Muscle of leg (tissue), 11 donors: ENCODE data around the gene INPP4A. TPM values are rescaled to one million over a fixed set of nuclear protein-coding genes. Genes with fewer than 3 reads are reported as not detected.
A peak's percentile ranks its signal among the peaks of the same experiment; 100 is the strongest.

ENCODE experiments used
- DNase-seq: peaks from one replicate; pipeline ENCODE4 v3.0.0; 2013
- H3K27ac ChIP-seq: one replicate; pipeline ENCODE4 v1.5.1; 2013; ENCODE audit warnings: mild to moderate bottlenecking, low read length, control low read depth
- H3K27me3 ChIP-seq: one replicate; pipeline ENCODE4 v1.6.1; 2013; ENCODE audit warnings: low read length; ENCODE audit not compliant: control insufficient read depth, insufficient read depth
- H3K36me3 ChIP-seq: one replicate; pipeline ENCODE4 v1.6.1; 2013; ENCODE audit warnings: low read length; ENCODE audit not compliant: control insufficient read depth, insufficient read depth
- H3K4me1 ChIP-seq: one replicate; pipeline ENCODE4 v1.6.1; 2013; ENCODE audit warnings: low read length; ENCODE audit not compliant: control insufficient read depth, insufficient read depth
- H3K4me3 ChIP-seq: one replicate; pipeline ENCODE4 v1.5.1; 2013; ENCODE audit warnings: low read length, control low read depth
- H3K9me3 ChIP-seq: replicated peaks from 2 replicates; pipeline ENCODE4 v1.6.1; 2013; ENCODE audit warnings: low read depth, low read length; ENCODE audit not compliant: control insufficient read depth
- WGBS: methylation state at CpG from one replicate; pipeline ENCODE4 v1.1.5; 2013; ENCODE audit warnings: missing lambda C conversion rate; ENCODE audit not compliant: insufficient coverage; 5-methylcytosine and 5-hydroxymethylcytosine counted together
- polyA plus RNA-seq, 8 donors: library from polyadenylated mRNA; unstranded; fragments of 120-200 nt; gene quantifications; one replicate each; pipeline versions ENCODE4 v1.2.1 to v1.2.3, GENCODE V29; 2013; ENCODE audit warnings: inconsistent platforms in 1 of 8, low replicate concordance in 1 of 8; ENCODE audit not compliant: insufficient read length in 8 of 8, insufficient read depth in 1 of 8
- total RNA-seq: library from RNA; stranded (reverse); fragments of 120-200 nt; gene quantifications from one replicate; pipeline ENCODE4 v1.2.4, GENCODE V29; 2013

The INPP4A gene
- total and polyA plus RNA-seq, 9 donors: 8.9 to 17.0 (median 13.0) TPM

- H3K27me3 ChIP-seq: no peaks in the 10 kb centered on the region
- H3K36me3 ChIP-seq: no peaks in the 10 kb centered on the region
- no peak overlapping the region for H3K4me3 ChIP-seq
- peaks cover 54% of the 10 kb centered on the region for H3K4me1 ChIP-seq
- H3K27ac ChIP-seq: no peak overlapping the region
- no peaks in the 10 kb centered on the region for H3K9me3 ChIP-seq
- 91% methylated on average over 6 of the region's 9 CpGs for WGBS
- no peak for DNase-seq
These were observed 31.7 kb downstream of the INPP4A start for GRCh38 chr2:98476192-98476868.

DNA sequence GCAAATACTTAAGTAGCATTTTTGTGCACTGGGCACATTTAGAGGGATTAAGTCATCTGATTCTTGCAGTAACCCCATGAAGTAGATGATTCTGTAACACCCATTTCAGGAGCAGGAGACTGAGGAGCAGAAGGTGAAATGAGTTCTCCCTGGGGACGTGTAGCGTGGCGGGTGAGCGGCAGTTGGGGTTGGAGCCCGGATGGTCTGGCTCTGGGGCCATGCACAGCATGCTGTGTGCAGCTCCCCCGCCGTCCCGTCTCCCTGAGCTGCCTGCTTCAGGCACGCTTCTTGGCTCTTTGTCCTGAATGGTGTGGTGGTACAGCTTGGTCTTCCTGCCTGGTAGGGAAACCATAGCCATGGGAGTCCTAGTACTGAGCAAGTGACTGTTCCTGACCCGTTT lies 32.4 kb downstream of the INPP4A start:
- WGBS: 90% methylated on average over 10 of the region's 10 CpGs
- Histone ChIP-seq H3K4me1 (peaks cover 48% of the 10 kb centered on the region), H3K27me3 (no peaks in the 10 kb centered on the region), H3K36me3 (no peaks in the 10 kb centered on the region), H3K9me3 (no peaks in the 10 kb centered on the region), H3K27ac (no peak overlapping the region), H3K4me3 (no peak overlapping the region)
- DNase-seq: no peak

DNA sequence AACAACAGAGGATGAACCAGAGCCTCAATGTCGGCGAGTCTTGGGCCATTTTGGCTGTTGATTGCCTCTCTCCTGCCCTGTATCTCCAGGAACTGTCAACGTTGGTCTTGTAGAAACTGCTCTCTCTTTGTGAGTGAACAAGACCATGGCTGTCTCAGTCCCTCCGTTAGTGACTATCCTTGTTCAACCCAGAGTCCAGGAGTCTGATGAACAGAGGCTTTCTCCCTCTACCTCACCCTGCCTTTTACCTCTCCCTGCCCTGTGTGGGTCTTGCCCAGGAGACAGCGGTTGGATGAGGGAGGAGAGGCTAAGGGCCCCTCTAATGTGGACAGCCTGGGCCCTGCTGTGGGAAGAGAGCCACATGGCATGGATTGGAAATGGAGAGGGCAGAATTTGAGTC lies 32.8 kb downstream of the INPP4A start:
- no peak overlapping the region for H3K27ac ChIP-seq
- no peak overlapping the region for H3K4me3 ChIP-seq
- H3K9me3 ChIP-seq: no peaks in the 10 kb centered on the region
- no peaks in the 10 kb centered on the region for H3K27me3 ChIP-seq
- WGBS: 85% methylated on average over 4 of the region's 5 CpGs
- H3K4me1 ChIP-seq: peaks cover 43% of the 10 kb centered on the region
- H3K36me3 ChIP-seq: no peaks in the 10 kb centered on the region
- no peak for DNase-seq

DNA sequence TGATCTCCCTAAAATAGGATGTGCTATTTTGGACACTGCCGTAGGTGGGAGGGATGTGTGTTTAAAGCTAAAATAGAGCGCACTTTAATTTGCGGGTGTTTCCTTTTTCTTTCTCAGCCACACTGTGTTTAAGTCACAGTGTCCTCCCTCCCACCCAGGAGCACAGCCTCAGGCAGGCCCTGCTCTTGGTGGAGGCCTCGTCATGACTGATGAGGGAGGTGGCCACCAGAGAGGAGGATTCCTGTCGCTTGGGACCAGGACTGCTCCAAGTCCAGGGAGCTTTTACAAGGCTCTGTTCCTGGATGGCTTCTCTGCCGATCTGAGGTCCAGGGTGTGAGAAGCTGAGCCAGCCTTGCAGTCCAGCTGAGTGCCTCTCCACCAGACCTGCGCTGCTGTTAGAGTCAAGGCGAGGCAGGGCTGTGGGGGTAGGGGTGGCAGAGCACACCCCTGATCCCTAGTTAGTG lies 33.5 kb downstream of the INPP4A start:
- H3K4me3 ChIP-seq: no peak overlapping the region
- no peaks in the 10 kb centered on the region for H3K36me3 ChIP-seq
- H3K27ac ChIP-seq: no peak overlapping the region
- H3K27me3 ChIP-seq: no peaks in the 10 kb centered on the region
- no peak for DNase-seq
- WGBS: 60% methylated on average over 3 of the region's 8 CpGs
- peaks cover 40% of the 10 kb centered on the region for H3K4me1 ChIP-seq
- no peaks in the 10 kb centered on the region for H3K9me3 ChIP-seq

DNA sequence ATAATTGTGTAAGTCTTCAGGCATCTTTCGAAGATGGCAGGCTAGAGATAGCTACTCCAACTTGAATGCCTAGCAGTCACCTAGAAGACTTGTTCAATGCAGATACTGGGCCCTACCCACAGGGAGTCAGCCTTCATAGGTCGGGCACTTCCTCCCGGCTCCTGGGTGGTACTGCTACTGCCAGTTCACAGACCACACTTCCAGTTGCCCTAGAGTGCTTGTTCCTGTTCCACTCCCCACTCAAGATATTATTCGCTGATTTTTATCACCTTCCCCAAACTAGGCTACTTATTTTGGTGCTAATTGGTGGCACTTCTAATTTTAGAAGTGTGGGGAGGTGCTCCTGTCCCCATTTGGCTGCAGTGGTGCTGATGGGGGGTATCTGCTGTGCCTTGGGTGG lies 34.2 kb downstream of the INPP4A start:
- Histone ChIP-seq H3K4me3 (no peak overlapping the region), H3K27me3 (no peaks in the 10 kb centered on the region), H3K9me3 (no peaks in the 10 kb centered on the region), H3K36me3 (no peaks in the 10 kb centered on the region), H3K4me1 (peaks cover 40% of the 10 kb centered on the region), H3K27ac (no peak overlapping the region)
- no peak for DNase-seq
- 87% methylated on average over 3 of the region's 4 CpGs for WGBS

DNA sequence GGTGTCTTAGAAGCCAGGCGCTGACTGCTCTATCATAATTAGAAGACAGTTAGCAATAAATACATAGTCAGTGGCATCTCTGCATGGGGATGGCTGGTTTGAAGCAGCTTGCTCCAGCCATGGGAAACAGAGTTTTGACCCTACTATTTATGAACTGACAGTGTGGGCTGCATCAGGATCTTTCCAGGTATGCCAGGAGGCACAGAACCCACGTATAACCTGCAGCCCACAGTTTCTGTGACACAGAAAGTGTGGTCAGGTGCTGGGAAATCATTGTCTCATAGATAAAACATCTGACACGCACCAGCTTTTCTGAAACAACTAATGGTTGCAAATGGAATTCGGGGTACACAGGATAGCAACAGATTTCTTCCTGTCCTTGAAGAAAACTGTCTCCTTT lies 34.7 kb downstream of the INPP4A start:
- Histone ChIP-seq H3K27ac (no peak overlapping the region), H3K4me1 (peaks cover 40% of the 10 kb centered on the region)
- 86% methylated on average over 3 of the region's 4 CpGs for WGBS

DNA sequence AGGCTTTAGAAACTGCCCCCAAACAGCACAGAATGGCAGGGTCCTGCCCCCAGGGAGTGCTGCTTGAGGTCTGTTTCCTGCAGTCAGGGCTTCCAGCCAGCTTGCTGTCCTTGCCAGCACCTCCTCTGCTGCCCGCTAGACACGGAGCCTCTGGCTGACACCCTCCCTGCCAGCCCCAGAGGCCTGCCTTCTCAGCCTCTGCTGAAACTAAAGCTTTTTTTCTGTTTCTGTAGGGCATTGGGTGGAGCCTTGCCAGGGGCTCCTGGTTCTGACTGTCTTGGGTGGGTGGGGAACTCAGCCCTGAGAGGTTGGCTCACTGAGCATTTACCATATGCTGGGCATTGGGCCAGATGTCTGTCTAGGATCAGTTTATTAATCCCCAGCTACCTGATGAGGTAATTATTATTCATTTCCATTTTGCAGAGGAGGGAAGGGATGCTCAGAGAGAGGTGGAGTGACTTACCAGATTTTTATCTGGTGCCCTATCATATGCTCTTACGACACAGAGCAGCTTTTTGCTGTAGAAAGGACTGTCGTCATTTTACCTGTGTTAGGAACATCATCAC lies 35.4 kb downstream of the INPP4A start:
- WGBS: 34% methylated on average over 4 of the region's 4 CpGs
- Histone ChIP-seq H3K27me3 (no peaks in the 10 kb centered on the region), H3K4me3 (no peak overlapping the region), H3K27ac (no peak overlapping the region), H3K9me3 (no peaks in the 10 kb centered on the region), H3K36me3 (no peaks in the 10 kb centered on the region), H3K4me1 (peaks cover 40% of the 10 kb centered on the region)
- peak; percentile 50 for DNase-seq

More for the DNA sequence above, 34.7 kb downstream of the INPP4A start:
- Histone ChIP-seq H3K9me3 (no peaks in the 10 kb centered on the region), H3K4me3 (no peak overlapping the region), H3K36me3 (no peaks in the 10 kb centered on the region), H3K27me3 (no peaks in the 10 kb centered on the region)
- DNase-seq: no peak

DNA sequence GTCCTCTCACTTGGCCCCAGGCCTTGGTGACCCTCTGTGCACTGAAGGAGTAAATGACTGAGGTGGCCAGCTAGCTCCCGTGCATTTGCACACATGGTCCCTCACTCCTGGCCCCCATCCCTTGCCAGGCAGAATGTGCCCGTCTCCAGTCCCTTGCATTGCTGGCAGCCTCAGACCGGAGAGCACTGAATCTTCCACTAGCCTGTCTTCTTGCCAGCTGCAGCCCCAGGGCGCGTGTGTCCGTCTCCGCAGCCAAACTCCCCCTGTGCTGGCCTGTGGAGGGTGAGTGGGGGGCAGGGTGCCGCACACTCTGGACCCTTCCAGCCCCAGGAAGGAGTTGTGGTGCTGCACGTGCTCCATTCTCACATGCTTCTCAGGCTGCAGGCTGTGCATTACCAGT lies 35.9 kb downstream of the INPP4A start:
- WGBS: 53% methylated on average over 3 of the region's 9 CpGs
- H3K4me1 ChIP-seq: peaks cover 40% of the 10 kb centered on the region
- no peak for DNase-seq
- H3K27ac ChIP-seq: no peak overlapping the region
- no peaks in the 10 kb centered on the region for H3K36me3 ChIP-seq
- H3K4me3 ChIP-seq: no peak overlapping the region
- no peaks in the 10 kb centered on the region for H3K9me3 ChIP-seq
- H3K27me3 ChIP-seq: no peaks in the 10 kb centered on the region

DNA sequence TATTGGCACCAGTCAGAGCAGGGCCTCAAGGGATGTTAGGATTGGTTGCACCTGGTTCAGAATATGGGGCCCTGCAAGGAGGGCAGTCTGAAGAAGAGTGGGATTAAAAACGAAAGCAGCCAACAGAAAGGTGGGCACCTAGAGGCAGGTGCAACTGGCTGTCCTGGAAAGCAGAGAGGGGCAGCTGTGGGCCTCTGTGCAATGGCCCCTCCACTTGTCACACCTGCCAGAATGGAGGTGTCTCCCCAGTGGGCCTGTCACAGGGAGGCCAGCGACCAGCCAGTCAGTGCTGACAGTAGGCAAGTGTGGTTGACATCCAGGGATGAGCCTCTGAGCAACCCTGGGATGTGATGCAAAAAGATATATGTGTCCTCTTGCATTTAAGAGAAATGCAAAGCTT lies 37.7 kb downstream of the INPP4A start:
- no peaks in the 10 kb centered on the region for H3K9me3 ChIP-seq
- no peak overlapping the region for H3K27ac ChIP-seq
- H3K4me1 ChIP-seq: peaks cover 33% of the 10 kb centered on the region
- no peaks in the 10 kb centered on the region for H3K27me3 ChIP-seq
- no peaks in the 10 kb centered on the region for H3K36me3 ChIP-seq
- no peak for DNase-seq
- 43% methylated on average over 1 of the region's 2 CpGs for WGBS
- H3K4me3 ChIP-seq: no peak overlapping the region

DNA sequence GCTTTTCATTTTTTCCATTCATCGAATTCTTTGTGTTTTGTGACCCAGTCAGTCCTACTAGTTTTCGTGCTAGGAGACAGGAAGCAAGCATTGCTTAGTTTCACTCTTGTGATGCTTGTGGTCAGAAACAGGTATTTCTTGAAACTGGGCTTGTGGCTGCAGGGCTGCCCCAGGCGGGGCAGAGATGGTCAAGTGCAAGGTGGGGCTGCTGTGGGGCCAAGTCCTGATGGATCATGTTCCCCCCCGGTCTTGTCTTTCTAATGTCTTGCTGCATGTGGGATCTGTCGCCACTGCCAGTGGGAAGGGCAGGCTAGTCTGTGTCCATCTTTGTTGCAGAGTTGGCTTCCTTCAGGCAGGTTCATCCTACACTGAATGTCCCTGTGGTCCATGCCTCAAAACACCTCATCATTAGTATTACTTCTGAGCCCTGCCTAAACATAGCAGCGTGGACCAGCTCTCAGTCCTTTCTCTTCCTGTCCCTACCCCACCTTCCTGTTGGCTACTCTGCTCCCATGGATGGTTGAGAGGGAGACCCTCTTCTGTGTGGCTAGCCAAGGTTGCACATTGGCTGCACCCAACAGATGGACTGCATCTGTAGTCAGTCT lies 38.7 kb downstream of the INPP4A start:
- no peaks in the 10 kb centered on the region for H3K36me3 ChIP-seq
- no peaks in the 10 kb centered on the region for H3K27me3 ChIP-seq
- H3K4me1 ChIP-seq: peaks cover 23% of the 10 kb centered on the region
- WGBS: 89% methylated on average over 3 of the region's 6 CpGs
- H3K9me3 ChIP-seq: no peaks in the 10 kb centered on the region
- no peak for DNase-seq
- H3K4me3 ChIP-seq: no peak overlapping the region
- no peak overlapping the region for H3K27ac ChIP-seq
